ENCODE data around the gene FAM98B. TPM values are rescaled to one million over a fixed set of nuclear protein-coding genes. Genes with fewer than 3 reads are reported as not detected.

The FAM98B gene
- total and polyA plus RNA-seq, 9 of the 15 experiments (the other 6 are each of a cell fraction or from before 2014, with no cell fraction given): 3.1 to 42.0 (median 9.4) TPM

GRCh38 chr15:38453971-38454695, at the start of gene FAM98B (continued):
- peak; percentile 44; the same call in 1 of the 2 replicates for TF ChIP-seq CREB1 (IDR thresholded peaks at IDR 0.05)
- TF ChIP-seq CREB1 (CRISPR knock-in tag; IDR thresholded peaks at IDR 0.05): peak; percentile 74
- TF ChIP-seq RNF2 (IDR thresholded peaks at IDR 0.05): peak; percentile 91
- TF ChIP-seq ZBED1 (IDR thresholded peaks at IDR 0.05): no peak
- TF ChIP-seq ETS2 (tag; IDR thresholded peaks at IDR 0.05; ENCODE audit: borderline replicate concordance, poor library complexity, severe bottlenecking): no peak
- TF ChIP-seq NR1H2 (CRISPR knock-in tag; IDR thresholded peaks at IDR 0.05): no peak
- TF ChIP-seq ELF4 (CRISPR knock-in tag; IDR thresholded peaks at IDR 0.05): no peak
- TF ChIP-seq NFXL1 (CRISPR knock-in tag; IDR thresholded peaks at IDR 0.05): no peak
- TF ChIP-seq SMARCA5 (IDR thresholded peaks at IDR 0.05): no peak
- no peak; the same call in 1 of the 2 replicates for TF ChIP-seq ZNF592 (IDR thresholded peaks at IDR 0.05)
- peak; percentile 95 for TF ChIP-seq C11orf30 (IDR thresholded peaks at IDR 0.05; ENCODE audit: low read depth)
- peak; percentile 42; the same call in 1 of the 2 replicates for TF ChIP-seq ZNF79 (CRISPR knock-in tag; IDR thresholded peaks at IDR 0.05; ENCODE audit: low read depth)
- TF ChIP-seq RERE (CRISPR knock-in tag; IDR thresholded peaks at IDR 0.05; ENCODE audit: borderline replicate concordance): no peak
- TF ChIP-seq TFAP4 (CRISPR knock-in tag; IDR thresholded peaks at IDR 0.05; ENCODE audit: borderline replicate concordance): peak; percentile 94
- TF ChIP-seq PHF21A (IDR thresholded peaks at IDR 0.05; ENCODE audit: borderline replicate concordance, low read depth): peak; percentile 51; the same call in 1 of the 2 replicates
- TF ChIP-seq KLF6 (CRISPR knock-in tag; IDR thresholded peaks at IDR 0.05; ENCODE audit: borderline replicate concordance): 0 out of 2 replicates have a peak, but pooled peaks have one; percentile 26
- TF ChIP-seq RFX7 (CRISPR knock-in tag; IDR thresholded peaks at IDR 0.05): no peak
- peak; percentile 34 for TF ChIP-seq HNRNPLL (IDR thresholded peaks at IDR 0.05; ENCODE audit: low read depth, low read length, poor library complexity, severe bottlenecking)
